HepG2 (cell line): ENCODE results near the gene DNAJC5. TPM values are rescaled to one million over a fixed set of nuclear protein-coding genes. Genes with fewer than 3 reads are reported as not detected.

Source experiments
- BORCS8-MEF2B ChIP-seq: sonication (generic); formaldehyde crosslinking; IDR thresholded peaks from 2 replicates; pipeline ENCODE4 v1.8.0; 2022; ENCODE audit warnings: mild to moderate bottlenecking, missing genetic modification reagents
- ESRRA ChIP-seq: sonication (generic); formaldehyde crosslinking; IDR thresholded peaks from 2 replicates; pipeline ENCODE4 v1.5.1; 2020; ENCODE audit warnings: mild to moderate bottlenecking, low read depth, missing genetic modification reagents
- FOXP1 ChIP-seq, 2 experiments: fragments of 450-650 bp in 1 of 2; IDR thresholded peaks; 2 replicates each; pipeline ENCODE4 v1.6.1; 2017 to 2018; ENCODE audit warnings: antibody characterized with exemption in 1 of 2
- GLI4 ChIP-seq: sonication (generic); formaldehyde crosslinking; IDR thresholded peaks from 2 replicates; pipeline ENCODE4 v1.5.1; 2020; ENCODE audit warnings: missing genetic modification reagents, mild to moderate bottlenecking, moderate library complexity, borderline replicate concordance
- HIVEP1 ChIP-seq: sonication (generic); formaldehyde crosslinking; IDR thresholded peaks from 2 replicates; pipeline ENCODE4 v1.4.0; 2020; ENCODE audit warnings: mild to moderate bottlenecking, missing genetic modification reagents
- KDM5B ChIP-seq: sonication (generic); formaldehyde crosslinking; IDR thresholded peaks from 2 replicates; pipeline ENCODE4 v1.4.0; 2020; ENCODE audit warnings: missing genetic modification reagents, mild to moderate bottlenecking, borderline replicate concordance
- MAFG ChIP-seq: sonication (generic); formaldehyde crosslinking; IDR thresholded peaks from 2 replicates; pipeline ENCODE4 v1.5.1; 2020; ENCODE audit warnings: mild to moderate bottlenecking, missing genetic modification reagents
- MED1 ChIP-seq: sonication (generic); formaldehyde crosslinking; IDR thresholded peaks from 2 replicates; pipeline ENCODE4 v1.4.0; 2020; ENCODE audit warnings: missing genetic modification reagents
- MEF2D ChIP-seq: sonication (generic); formaldehyde crosslinking; IDR thresholded peaks from 2 replicates; pipeline ENCODE4 v1.5.1; 2020; ENCODE audit warnings: mild to moderate bottlenecking, missing genetic modification reagents
- MTA1 ChIP-seq: sonication (generic); formaldehyde crosslinking; IDR thresholded peaks from 2 replicates; pipeline ENCODE4 v1.4.0; 2020; ENCODE audit warnings: missing genetic modification reagents, mild to moderate bottlenecking, borderline replicate concordance
- NFE2L2 ChIP-seq: fragments of 150-350 bp; IDR thresholded peaks from 2 replicates; pipeline ENCODE4 v1.6.1; 2014; ENCODE audit warnings: low read length
- NR2F2 ChIP-seq: IDR thresholded peaks from 2 replicates; pipeline ENCODE4 v1.6.1; 2012; ENCODE audit warnings: low read depth, inconsistent platforms, borderline replicate concordance
- PAWR ChIP-seq: sonication (generic); formaldehyde crosslinking; IDR thresholded peaks from 2 replicates; pipeline ENCODE4 v1.4.0; 2020; ENCODE audit warnings: missing genetic modification reagents, mild to moderate bottlenecking, borderline replicate concordance
- SNAI1 ChIP-seq: sonication (generic); formaldehyde crosslinking; IDR thresholded peaks from 2 replicates; pipeline ENCODE4 v1.5.0; 2020; ENCODE audit warnings: mild to moderate bottlenecking, missing genetic modification reagents, borderline replicate concordance
- SNAPC2 ChIP-seq: sonication (generic); formaldehyde crosslinking; IDR thresholded peaks from 2 replicates; pipeline ENCODE4 v1.8.1; 2022; ENCODE audit warnings: mild to moderate bottlenecking, missing genetic modification reagents
- SUZ12 ChIP-seq: fragments of 150-350 bp; IDR thresholded peaks from 2 replicates; pipeline ENCODE4 v1.6.1; 2014; ENCODE audit warnings: low read depth, low read length
- TAF15 ChIP-seq: fragments of 200-400 bp; formaldehyde crosslinking; IDR thresholded peaks from one replicate; pipeline ENCODE4 v1.6.1; 2018; ENCODE audit warnings: mild to moderate bottlenecking, low read depth, low read length; ENCODE audit not compliant: poor library complexity, severe bottlenecking
- ZBTB21 ChIP-seq: sonication (generic); formaldehyde crosslinking; IDR thresholded peaks from 2 replicates; pipeline ENCODE4 v1.4.0; 2020; ENCODE audit warnings: missing genetic modification reagents
- ZFY ChIP-seq: sonication (generic); formaldehyde crosslinking; IDR thresholded peaks from 2 replicates; pipeline ENCODE4 v1.4.0; 2020; ENCODE audit warnings: missing genetic modification reagents
- ZHX2 ChIP-seq, 2 experiments: sonication (generic) in 1 of 2; formaldehyde crosslinking in 1 of 2; IDR thresholded peaks; 2 replicates each; pipeline versions ENCODE4 v1.6.1 to v1.9.0; 2014 to 2022; ENCODE audit warnings: antibody characterized with exemption in 1 of 2, borderline replicate concordance in 1 of 2, inconsistent platforms in 1 of 2, low read depth in 1 of 2, missing genetic modification reagents in 1 of 2
- ZNF20 ChIP-seq: sonication (generic); formaldehyde crosslinking; IDR thresholded peaks from 2 replicates; pipeline ENCODE4 v1.4.0; 2020; ENCODE audit warnings: mild to moderate bottlenecking, moderate library complexity, missing genetic modification reagents
- ZNF331 ChIP-seq: sonication (generic); formaldehyde crosslinking; IDR thresholded peaks from 2 replicates; pipeline ENCODE4 v1.4.0; 2020; ENCODE audit warnings: missing genetic modification reagents
- ZNF768 ChIP-seq: sonication (generic); formaldehyde crosslinking; IDR thresholded peaks from 2 replicates; pipeline ENCODE4 v1.4.0; 2020; ENCODE audit warnings: missing genetic modification reagents
- polyA plus RNA-seq, 8 experiments: library from polyadenylated mRNA; depleted of rRNA in 3 of 8; stranded (reverse) in 7 of 8; unstranded in 1 of 8; fragments of >200 nt; fragmentation: Illumina TruSeq in 4 of 8; extraction: Trizol in 4 of 8; gene quantifications; 2 replicates each; pipeline versions ENCODE4 v1.2.1 to v1.2.3, GENCODE V29; 2011 to 2016; ENCODE audit warnings: low read depth in 4 of 8, missing spikeins in 1 of 8, mixed read lengths in 1 of 8; ENCODE audit not compliant: insufficient read depth in 1 of 8
- total RNA-seq, 5 experiments: library from RNA; depleted of rRNA; stranded (reverse); fragments of >200 nt; fragmentation: Illumina TruSeq; extraction: Trizol; gene quantifications; 2 replicates each; pipeline ENCODE4 v1.2.3, GENCODE V29; 2016; ENCODE audit warnings: low read depth in 1 of 5

Gene DNAJC5
- total and polyA plus RNA-seq, 2 of the 13 experiments (the other 11 are each of a cell fraction or from before 2014, with no cell fraction given): 42.8 to 64.5 TPM

- no peak for TF ChIP-seq ZHX2 (IDR thresholded peaks at IDR 0.05; ENCODE audit: low read depth)
- TF ChIP-seq ZHX2 (CRISPR knock-in tag; IDR thresholded peaks at IDR 0.05; ENCODE audit: borderline replicate concordance): no peak
- TF ChIP-seq ZNF20 (CRISPR knock-in tag): no peak
- TF ChIP-seq HIVEP1 (CRISPR knock-in tag): peak; percentile 31; the same call in 1 of the 2 replicates
- no peak for TF ChIP-seq MED1 (CRISPR knock-in tag)
- TF ChIP-seq NR2F2: peak; percentile 56; the same call in 1 of the 2 replicates
- no peak for TF ChIP-seq GLI4 (CRISPR knock-in tag)
- peak; percentile 61; the same call in 1 of the 2 replicates for TF ChIP-seq SNAPC2 (CRISPR knock-in tag)
- 0 out of 2 replicates have a peak, but pooled peaks have one; percentile 31 for TF ChIP-seq KDM5B (CRISPR knock-in tag)
- TF ChIP-seq FOXP1 (IDR thresholded peaks at IDR 0.05): no peak
- TF ChIP-seq FOXP1 (CRISPR knock-in tag; IDR thresholded peaks at IDR 0.05): peak; percentile 24; the same call in 1 of the 2 replicates
- TF ChIP-seq NFE2L2: no peak
- peak; percentile 25; the same call in 1 of the 2 replicates for TF ChIP-seq ZNF768
- TF ChIP-seq TAF15: no peak
- no peak; the same call in 1 of the 2 replicates for TF ChIP-seq SNAI1 (CRISPR knock-in tag)
- peak; percentile 94 for TF ChIP-seq MTA1 (CRISPR knock-in tag)
- TF ChIP-seq ZNF331 (CRISPR knock-in tag): no peak
- no peak for TF ChIP-seq SUZ12
- no peak for TF ChIP-seq MAFG (CRISPR knock-in tag)
- 0 out of 2 replicates have a peak, but pooled peaks have one; percentile 46 for TF ChIP-seq BORCS8-MEF2B
- TF ChIP-seq PAWR (CRISPR knock-in tag): no peak
- TF ChIP-seq MEF2D (CRISPR knock-in tag): peak; percentile 53
- TF ChIP-seq ESRRA: peak; percentile 83
- TF ChIP-seq ZFY (CRISPR knock-in tag): 0 out of 2 replicates have a peak, but pooled peaks have one; percentile 0
- TF ChIP-seq ZBTB21: no peak
These were observed 48.7 kb upstream of the DNAJC5 start (continued) for GRCh38 chr20:63846128-63846771.
